OCI-LY3 (cell line): ENCODE results near the gene PIP4K2B.

Experiments
- EZH2phosphoT487 ChIP-seq: fragments of 200-600 bp; shearing (Covaris generic); IDR thresholded peaks from 2 replicates; pipeline ENCODE4 v1.6.1; 2018; ENCODE audit warnings: antibody characterized with exemption, mixed run types, low read depth
- TF ChIP-seq, protein P1 (sequence below): fragments of 200-600, 300-600 bp; sonication (generic); IDR thresholded peaks from 2 replicates; pipeline ENCODE4 v1.5.1; 2014; ENCODE audit warnings: antibody characterized with exemption, low read length, low read depth

- TF ChIP-seq, protein P1, sequence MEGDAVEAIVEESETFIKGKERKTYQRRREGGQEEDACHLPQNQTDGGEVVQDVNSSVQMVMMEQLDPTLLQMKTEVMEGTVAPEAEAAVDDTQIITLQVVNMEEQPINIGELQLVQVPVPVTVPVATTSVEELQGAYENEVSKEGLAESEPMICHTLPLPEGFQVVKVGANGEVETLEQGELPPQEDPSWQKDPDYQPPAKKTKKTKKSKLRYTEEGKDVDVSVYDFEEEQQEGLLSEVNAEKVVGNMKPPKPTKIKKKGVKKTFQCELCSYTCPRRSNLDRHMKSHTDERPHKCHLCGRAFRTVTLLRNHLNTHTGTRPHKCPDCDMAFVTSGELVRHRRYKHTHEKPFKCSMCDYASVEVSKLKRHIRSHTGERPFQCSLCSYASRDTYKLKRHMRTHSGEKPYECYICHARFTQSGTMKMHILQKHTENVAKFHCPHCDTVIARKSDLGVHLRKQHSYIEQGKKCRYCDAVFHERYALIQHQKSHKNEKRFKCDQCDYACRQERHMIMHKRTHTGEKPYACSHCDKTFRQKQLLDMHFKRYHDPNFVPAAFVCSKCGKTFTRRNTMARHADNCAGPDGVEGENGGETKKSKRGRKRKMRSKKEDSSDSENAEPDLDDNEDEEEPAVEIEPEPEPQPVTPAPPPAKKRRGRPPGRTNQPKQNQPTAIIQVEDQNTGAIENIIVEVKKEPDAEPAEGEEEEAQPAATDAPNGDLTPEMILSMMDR: peak; percentile 43
- TF ChIP-seq EZH2phosphoT487: no peak
These were observed 51.8 kb downstream of the PIP4K2B start for GRCh38 chr17:38747463-38748148.
